Stimulated activated CD4-positive, alpha-beta T cell treated with anti-CD3 and anti-CD28 coated beads, Interleukin-12 subunit alpha, Interleukin-12 subunit beta, amount 100 ng/mL, for 4 hours (primary cell): ENCODE data around the gene AXL.

Experiments
- DNase-seq: peaks from one replicate; pipeline ENCODE4 v3.0.0-alpha.2; 2020

Gene AXL

GRCh38 chr19:41309180-41310032, 90.4 kb downstream of the AXL start:
- DNase-seq = no peak

- DNase-seq = peak; percentile 86
These were observed 91.2 kb downstream of the AXL start, which contains the start of gene CCDC97 for GRCh38 chr19:41310033-41310831. CCDC97 (plus strand) TSS chr19:41310172; CDS start chr19:41310311, 139 bp downstream.

GRCh38 chr19:41311072-41311471, 92.0 kb downstream of the AXL start:
- DNase-seq = no peak
